Astrocyte (in vitro differentiated cells and primary cell): ENCODE data around the gene PRKG1. TPM values are rescaled to one million over a fixed set of nuclear protein-coding genes. Genes with fewer than 3 reads are reported as not detected.
A peak's percentile ranks its signal among the peaks of the same experiment; 100 is the strongest.

Source experiments
- DNase-seq: peaks from one replicate; pipeline ENCODE4 v3.0.0-alpha.2; 2010; ENCODE audit warnings: low read depth
- FAIRE-seq: peaks from 2 replicates; lab custom pipeline; 2011; peaks lifted over from hg19 to GRCh38; lab: Jason Lieb, UNC
- H2AFZ ChIP-seq: 2 replicates; pipeline ENCODE4 v1.6.0; 2012; ENCODE audit warnings: low read depth, low read length, inconsistent platforms
- H3K27ac ChIP-seq: 2 replicates; pipeline ENCODE4 v1.5.1; 2011; ENCODE audit warnings: low read depth, low read length, inconsistent platforms
- H3K27me3 ChIP-seq: 2 replicates; pipeline ENCODE4 v1.6.0; 2011; ENCODE audit warnings: low read length, inconsistent platforms; ENCODE audit not compliant: insufficient read depth
- H3K36me3 ChIP-seq: 2 replicates; pipeline ENCODE4 v1.5.1; 2011; ENCODE audit warnings: low read length, inconsistent platforms; ENCODE audit not compliant: insufficient read depth
- H3K4me1 ChIP-seq: 2 replicates; pipeline ENCODE4 v1.5.1; 2011; ENCODE audit warnings: low read length, inconsistent platforms; ENCODE audit not compliant: insufficient read depth
- H3K4me2 ChIP-seq: 2 replicates; pipeline ENCODE4 v1.6.0; 2012; ENCODE audit warnings: low read length, inconsistent platforms
- H3K4me3 ChIP-seq: 2 replicates; pipeline ENCODE4 v1.5.1; 2011; ENCODE audit warnings: low read depth, mild to moderate bottlenecking, low read length, inconsistent platforms; ENCODE audit not compliant: insufficient read depth
- H3K79me2 ChIP-seq: 2 replicates; pipeline ENCODE4 v1.6.0; 2012; ENCODE audit warnings: mild to moderate bottlenecking, low read length, inconsistent platforms; ENCODE audit not compliant: insufficient read depth
- H3K9ac ChIP-seq: 2 replicates; pipeline ENCODE4 v1.6.0; 2012; ENCODE audit warnings: mild to moderate bottlenecking, low read length, inconsistent platforms
- H3K9me3 ChIP-seq: 2 replicates; pipeline ENCODE4 v1.5.1; 2012; ENCODE audit warnings: low read depth, mild to moderate bottlenecking, low read length, inconsistent platforms; ENCODE audit not compliant: insufficient read depth
- H4K20me1 ChIP-seq: 2 replicates; pipeline ENCODE4 v1.6.0; 2012; ENCODE audit warnings: low read length, inconsistent platforms; ENCODE audit not compliant: insufficient read depth
- H3K27ac Mint-ChIP-seq: one replicate; pipeline ENCODE4 v1.8.0; 2021; ENCODE audit warnings: mild to moderate bottlenecking, mixed read lengths; ENCODE audit not compliant: unreplicated experiment
- H3K27me3 Mint-ChIP-seq: one replicate; pipeline ENCODE4 v1.8.0; 2021; ENCODE audit warnings: low read depth, mixed read lengths; ENCODE audit not compliant: unreplicated experiment
- H3K36me3 Mint-ChIP-seq: one replicate; pipeline ENCODE4 v1.8.0; 2021; ENCODE audit warnings: low read depth, mixed read lengths; ENCODE audit not compliant: unreplicated experiment
- H3K4me1 Mint-ChIP-seq: one replicate; pipeline ENCODE4 v1.8.0; 2021; ENCODE audit warnings: low read depth, mixed read lengths; ENCODE audit not compliant: unreplicated experiment
- H3K4me3 Mint-ChIP-seq: one replicate; pipeline ENCODE4 v1.8.0; 2021; ENCODE audit warnings: mild to moderate bottlenecking, moderate library complexity, mixed read lengths; ENCODE audit not compliant: unreplicated experiment
- H3K9me3 Mint-ChIP-seq: one replicate; pipeline ENCODE4 v1.8.0; 2021; ENCODE audit warnings: mild to moderate bottlenecking, mixed read lengths; ENCODE audit not compliant: unreplicated experiment
- CTCF ChIP-seq: IDR thresholded peaks from 2 replicates; pipeline ENCODE4 v1.5.1; 2011; ENCODE audit warnings: low read depth, mild to moderate bottlenecking, inconsistent platforms, low read length, moderate library complexity; ENCODE audit not compliant: insufficient read depth
- EZH2 ChIP-seq: IDR thresholded peaks from 2 replicates; pipeline ENCODE4 v1.6.1; 2012; ENCODE audit warnings: mild to moderate bottlenecking, low read length, inconsistent platforms; ENCODE audit not compliant: insufficient read depth
- total RNA-seq: library from RNA; stranded (reverse); gene quantifications from 2 replicates; pipeline ENCODE4 v1.2.1, GENCODE V29; 2021

PRKG1 gene
- total RNA-seq, 1 donor from 2014 or later: 3.1 TPM

DNA sequence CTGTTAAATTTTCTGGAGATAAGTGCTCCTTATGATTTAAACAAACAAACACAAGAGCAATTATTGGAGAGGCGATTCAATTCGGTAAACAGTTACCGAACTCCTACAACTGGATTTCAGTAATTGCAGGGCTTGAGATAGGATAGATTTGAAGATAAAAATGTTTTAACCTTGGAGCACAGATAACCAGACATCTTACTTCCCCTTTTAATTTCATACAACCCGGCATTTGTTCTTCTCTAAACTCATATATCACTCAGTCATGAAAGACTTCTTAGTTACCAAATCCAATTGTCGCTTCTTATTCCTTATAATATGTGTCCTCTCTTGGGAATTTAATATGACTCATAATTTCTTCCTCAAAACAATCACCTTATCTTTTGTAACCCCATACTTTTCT, 861.1 kb downstream of the PRKG1 start:
- no peak overlapping the region for H3K4me3 Mint-ChIP-seq
- no peaks in the 10 kb centered on the region for H3K9me3 ChIP-seq
- H3K4me1 ChIP-seq: peaks cover 4% of the 10 kb centered on the region
- no peaks in the 10 kb centered on the region for H3K27me3 Mint-ChIP-seq
- no peaks in the 10 kb centered on the region for H3K4me1 Mint-ChIP-seq
- H3K36me3 ChIP-seq: no peaks in the 10 kb centered on the region
- no peak overlapping the region for H3K4me2 ChIP-seq
- DNase-seq (no peak), FAIRE-seq (no peak)
- H3K27ac ChIP-seq: no peak overlapping the region
- TF ChIP-seq EZH2 (no peak), CTCF (no peak)
- H3K4me3 ChIP-seq: no peak overlapping the region
- H3K27ac Mint-ChIP-seq: no peak overlapping the region
- H3K9me3 Mint-ChIP-seq: no peaks in the 10 kb centered on the region
- H3K79me2 ChIP-seq: no peaks in the 10 kb centered on the region
- no peaks in the 10 kb centered on the region for H4K20me1 ChIP-seq
- H2AFZ ChIP-seq: no peak overlapping the region
- H3K36me3 Mint-ChIP-seq: peaks cover 2% of the 10 kb centered on the region
- no peak overlapping the region for H3K9ac ChIP-seq
- no peaks in the 10 kb centered on the region for H3K27me3 ChIP-seq

DNA sequence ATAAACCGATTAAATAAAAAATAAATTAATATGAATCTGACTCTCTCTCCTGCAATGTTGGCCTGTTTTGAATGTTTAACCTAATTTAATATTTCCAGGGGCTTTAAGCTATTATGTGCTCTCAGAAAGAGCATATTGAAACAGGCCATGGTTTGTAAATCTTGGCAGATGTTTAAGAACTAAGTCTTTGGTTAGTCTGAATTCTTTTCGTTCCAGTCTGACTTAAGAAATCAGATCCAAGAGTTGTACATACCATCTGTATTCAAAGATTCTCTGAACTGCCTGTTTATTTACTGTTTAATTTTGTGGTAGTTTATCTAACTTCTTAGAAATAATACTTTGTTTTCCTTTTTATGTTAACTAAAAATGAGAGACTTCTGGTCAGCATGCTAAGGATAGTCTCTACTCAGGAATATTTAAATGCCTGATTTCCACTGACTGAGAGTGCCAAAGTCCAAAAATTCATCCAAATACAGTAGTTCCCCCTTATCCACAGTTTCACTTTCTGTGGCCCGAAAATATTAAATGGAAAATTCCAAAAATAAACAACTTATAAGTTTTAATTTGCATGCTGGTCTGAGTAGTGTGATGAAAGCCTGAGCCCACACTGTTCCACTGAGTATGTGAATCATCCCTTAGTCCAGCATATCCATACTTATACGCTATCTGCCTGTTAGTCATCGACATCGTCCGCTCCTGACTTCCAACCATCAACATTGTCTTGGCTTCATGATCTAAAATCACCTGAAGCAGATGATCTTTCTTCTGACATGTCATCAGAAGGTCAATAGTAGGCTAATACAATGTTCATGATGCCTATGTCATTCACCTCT, 863.2 kb downstream of the PRKG1 start:
- Histone ChIP-seq H3K4me1 (peaks cover 4% of the 10 kb centered on the region), H3K79me2 (no peaks in the 10 kb centered on the region), H2AFZ (no peak overlapping the region), H3K4me3 (peak overlapping the region; percentile 5), H4K20me1 (no peaks in the 10 kb centered on the region), H3K9me3 (no peaks in the 10 kb centered on the region), H3K27me3 (no peaks in the 10 kb centered on the region), H3K9ac (no peak overlapping the region), H3K36me3 (no peaks in the 10 kb centered on the region), H3K27ac (no peak overlapping the region), H3K4me2 (peak overlapping the region; percentile 62)
- DNase-seq: peak; percentile 64
- Mint-ChIP-seq H3K4me3 (no peak overlapping the region), H3K36me3 (no peaks in the 10 kb centered on the region), H3K27ac (peak overlapping the region; percentile 50), H3K27me3 (no peaks in the 10 kb centered on the region), H3K4me1 (no peaks in the 10 kb centered on the region), H3K9me3 (no peaks in the 10 kb centered on the region)
- peak; percentile 93 for FAIRE-seq
- TF ChIP-seq CTCF (no peak), EZH2 (no peak)
